HepG2 (cell line): ENCODE measurements around the gene PKMYT1. TPM values are rescaled to one million over a fixed set of nuclear protein-coding genes. Genes with fewer than 3 reads are reported as not detected.

Source experiments
- AKAP8 ChIP-seq: sonication (generic); formaldehyde crosslinking; IDR thresholded peaks from 2 replicates; pipeline ENCODE4 v1.5.1; 2020; ENCODE audit warnings: mild to moderate bottlenecking, missing genetic modification reagents
- ATF2 ChIP-seq: sonication (generic); formaldehyde crosslinking; IDR thresholded peaks from 2 replicates; pipeline ENCODE4 v1.4.0; 2020; ENCODE audit warnings: missing genetic modification reagents
- CEBPB ChIP-seq: IDR thresholded peaks from 2 replicates; pipeline ENCODE4 v1.6.1; 2011; ENCODE audit warnings: low read depth, low read length, improper control_type of control experiment, borderline replicate concordance
- CTCF ChIP-seq: sonication (generic); formaldehyde crosslinking; IDR thresholded peaks from 2 replicates; pipeline ENCODE4 v1.5.0; 2020; ENCODE audit warnings: mild to moderate bottlenecking, missing genetic modification reagents, moderate library complexity
- DMAP1 ChIP-seq: IDR thresholded peaks from 2 replicates; pipeline ENCODE4 v1.6.1; 2016
- EP300 ChIP-seq, 3 experiments: sonication (generic) in 1 of 3; formaldehyde crosslinking in 1 of 3; IDR thresholded peaks; 2 replicates each; pipeline versions ENCODE4 v1.5.1 to v1.6.1; 2011 to 2020; ENCODE audit warnings: low read depth in 2 of 3, low read length in 2 of 3, borderline replicate concordance in 1 of 3, improper control_type of control experiment in 1 of 3, mild to moderate bottlenecking in 1 of 3, missing genetic modification reagents in 1 of 3, moderate library complexity in 1 of 3
- ERF ChIP-seq: IDR thresholded peaks from 2 replicates; pipeline ENCODE4 v1.6.1; 2018; ENCODE audit warnings: missing biosample characterization, missing genetic modification reagents
- GATA4 ChIP-seq: sonication (generic); IDR thresholded peaks from 2 replicates; pipeline ENCODE4 v1.6.1; 2016; ENCODE audit warnings: antibody characterized with exemption, low read depth, borderline replicate concordance
- HDAC1 ChIP-seq: sonication (generic); formaldehyde crosslinking; IDR thresholded peaks from 2 replicates; pipeline ENCODE4 v1.5.1; 2020; ENCODE audit warnings: mild to moderate bottlenecking, missing genetic modification reagents
- HMG20B ChIP-seq: conservative IDR thresholded peaks from 2 replicates; pipeline ENCODE4 v1.6.1; 2016; ENCODE audit warnings: missing genetic modification reagents, missing compliant biosample characterization
- JUNB ChIP-seq: sonication (generic); formaldehyde crosslinking; IDR thresholded peaks from 2 replicates; pipeline ENCODE4 v1.8.0; 2022; ENCODE audit warnings: missing genetic modification reagents, mild to moderate bottlenecking, borderline replicate concordance
- PAF1 ChIP-seq: IDR thresholded peaks from 2 replicates; pipeline ENCODE4 v1.6.1; 2016; ENCODE audit warnings: missing genetic modification reagents, missing compliant biosample characterization
- PRPF4 ChIP-seq: fragments of 200-400 bp; formaldehyde crosslinking; IDR thresholded peaks from 2 replicates; pipeline ENCODE4 v1.6.1; 2016; ENCODE audit warnings: low read length, low read depth; ENCODE audit not compliant: poor library complexity, severe bottlenecking
- RBM39 ChIP-seq: fragments of 200-400 bp; formaldehyde crosslinking; IDR thresholded peaks from one replicate; pipeline ENCODE4 v1.6.1; 2018; ENCODE audit warnings: antibody characterized with exemption, mild to moderate bottlenecking, low read depth, low read length; ENCODE audit not compliant: poor library complexity, severe bottlenecking
- SNRNP70 ChIP-seq: fragments of 200-400 bp; formaldehyde crosslinking; IDR thresholded peaks from 2 replicates; pipeline ENCODE4 v1.6.1; 2017; ENCODE audit warnings: mild to moderate bottlenecking, low read depth, low read length, moderate library complexity
- TSC22D2 ChIP-seq: sonication (generic); formaldehyde crosslinking; IDR thresholded peaks from 2 replicates; pipeline ENCODE4 v1.5.1; 2020; ENCODE audit warnings: missing genetic modification reagents, mild to moderate bottlenecking, borderline replicate concordance
- ZNF143 ChIP-seq: sonication (generic); formaldehyde crosslinking; IDR thresholded peaks from 2 replicates; pipeline ENCODE4 v1.4.0; 2020; ENCODE audit warnings: missing genetic modification reagents
- ZZZ3 ChIP-seq: sonication (generic); formaldehyde crosslinking; IDR thresholded peaks from 2 replicates; pipeline ENCODE4 v1.4.0; 2020; ENCODE audit warnings: missing genetic modification reagents, mild to moderate bottlenecking, borderline replicate concordance
- polyA plus RNA-seq, 8 experiments: library from polyadenylated mRNA; depleted of rRNA in 3 of 8; stranded (reverse) in 7 of 8; unstranded in 1 of 8; fragments of >200 nt; fragmentation: Illumina TruSeq in 4 of 8; extraction: Trizol in 4 of 8; gene quantifications; 2 replicates each; pipeline versions ENCODE4 v1.2.1 to v1.2.3, GENCODE V29; 2011 to 2016; ENCODE audit warnings: low read depth in 4 of 8, missing spikeins in 1 of 8, mixed read lengths in 1 of 8; ENCODE audit not compliant: insufficient read depth in 1 of 8
- total RNA-seq, 5 experiments: library from RNA; depleted of rRNA; stranded (reverse); fragments of >200 nt; fragmentation: Illumina TruSeq; extraction: Trizol; gene quantifications; 2 replicates each; pipeline ENCODE4 v1.2.3, GENCODE V29; 2016; ENCODE audit warnings: low read depth in 1 of 5
- TF ChIP-seq, protein P1 (sequence below): sonication (generic); formaldehyde crosslinking; IDR thresholded peaks from 2 replicates; pipeline ENCODE4 v1.4.0; 2020; ENCODE audit warnings: missing genetic modification reagents

The PKMYT1 gene
- total and polyA plus RNA-seq, 2 of the 13 experiments (the other 11 are each of a cell fraction or from before 2014, with no cell fraction given): 7.0 to 27.8 TPM

- TF ChIP-seq, protein P1, sequence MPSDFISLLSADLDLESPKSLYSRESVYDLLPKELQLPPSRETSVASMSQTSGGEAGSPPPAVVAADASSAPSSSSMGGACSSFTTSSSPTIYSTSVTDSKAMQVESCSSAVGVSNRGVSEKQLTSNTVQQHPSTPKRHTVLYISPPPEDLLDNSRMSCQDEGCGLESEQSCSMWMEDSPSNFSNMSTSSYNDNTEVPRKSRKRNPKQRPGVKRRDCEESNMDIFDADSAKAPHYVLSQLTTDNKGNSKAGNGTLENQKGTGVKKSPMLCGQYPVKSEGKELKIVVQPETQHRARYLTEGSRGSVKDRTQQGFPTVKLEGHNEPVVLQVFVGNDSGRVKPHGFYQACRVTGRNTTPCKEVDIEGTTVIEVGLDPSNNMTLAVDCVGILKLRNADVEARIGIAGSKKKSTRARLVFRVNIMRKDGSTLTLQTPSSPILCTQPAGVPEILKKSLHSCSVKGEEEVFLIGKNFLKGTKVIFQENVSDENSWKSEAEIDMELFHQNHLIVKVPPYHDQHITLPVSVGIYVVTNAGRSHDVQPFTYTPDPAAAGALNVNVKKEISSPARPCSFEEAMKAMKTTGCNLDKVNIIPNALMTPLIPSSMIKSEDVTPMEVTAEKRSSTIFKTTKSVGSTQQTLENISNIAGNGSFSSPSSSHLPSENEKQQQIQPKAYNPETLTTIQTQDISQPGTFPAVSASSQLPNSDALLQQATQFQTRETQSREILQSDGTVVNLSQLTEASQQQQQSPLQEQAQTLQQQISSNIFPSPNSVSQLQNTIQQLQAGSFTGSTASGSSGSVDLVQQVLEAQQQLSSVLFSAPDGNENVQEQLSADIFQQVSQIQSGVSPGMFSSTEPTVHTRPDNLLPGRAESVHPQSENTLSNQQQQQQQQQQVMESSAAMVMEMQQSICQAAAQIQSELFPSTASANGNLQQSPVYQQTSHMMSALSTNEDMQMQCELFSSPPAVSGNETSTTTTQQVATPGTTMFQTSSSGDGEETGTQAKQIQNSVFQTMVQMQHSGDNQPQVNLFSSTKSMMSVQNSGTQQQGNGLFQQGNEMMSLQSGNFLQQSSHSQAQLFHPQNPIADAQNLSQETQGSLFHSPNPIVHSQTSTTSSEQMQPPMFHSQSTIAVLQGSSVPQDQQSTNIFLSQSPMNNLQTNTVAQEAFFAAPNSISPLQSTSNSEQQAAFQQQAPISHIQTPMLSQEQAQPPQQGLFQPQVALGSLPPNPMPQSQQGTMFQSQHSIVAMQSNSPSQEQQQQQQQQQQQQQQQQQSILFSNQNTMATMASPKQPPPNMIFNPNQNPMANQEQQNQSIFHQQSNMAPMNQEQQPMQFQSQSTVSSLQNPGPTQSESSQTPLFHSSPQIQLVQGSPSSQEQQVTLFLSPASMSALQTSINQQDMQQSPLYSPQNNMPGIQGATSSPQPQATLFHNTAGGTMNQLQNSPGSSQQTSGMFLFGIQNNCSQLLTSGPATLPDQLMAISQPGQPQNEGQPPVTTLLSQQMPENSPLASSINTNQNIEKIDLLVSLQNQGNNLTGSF: peak; percentile 16; the same call in 1 of the 2 replicates
- TF ChIP-seq CTCF (CRISPR knock-in tag) (peak; percentile 42; the same call in 1 of the 2 replicates), AKAP8 (CRISPR knock-in tag) (peak; percentile 87), HDAC1 (CRISPR knock-in tag) (peak; percentile 47), JUNB (CRISPR knock-in tag) (peak; percentile 41; the same call in 1 of the 2 replicates), RBM39 (no peak), GATA4 (peak; percentile 51; the same call in 1 of the 2 replicates), ZZZ3 (CRISPR knock-in tag) (0 out of 2 replicates have a peak, but pooled peaks have one; percentile 53), HMG20B (CRISPR knock-in tag) (no peak), EP300 (IDR thresholded peaks at IDR 0.05; ENCODE audit: low read depth in 2 of 2, low read length in 2 of 2) (no peak), EP300 (CRISPR knock-in tag; IDR thresholded peaks at IDR 0.05; ENCODE audit: borderline replicate concordance) (no peak; the same call in 1 of the 2 replicates), ATF2 (CRISPR knock-in tag) (peak; percentile 77; the same call in 1 of the 2 replicates), TSC22D2 (CRISPR knock-in tag) (peak; percentile 56; the same call in 1 of the 2 replicates), PAF1 (CRISPR knock-in tag) (0 out of 2 replicates have a peak, but pooled peaks have one; percentile 79), ERF (peak; percentile 86; the same call in 1 of the 2 replicates), ZNF143 (CRISPR knock-in tag) (peak; percentile 99), CEBPB (peak; percentile 8; the same call in 1 of the 2 replicates), SNRNP70 (no peak), PRPF4 (no peak), DMAP1 (CRISPR knock-in tag) (peak; percentile 92)
Measured at GRCh38 chr16:3023669-3024478, 43.6 kb upstream of the PKMYT1 start, which contains the start of the genes HCFC1R1 and THOC6 (continued).
